HepG2 (cell line): ENCODE results near the gene ANKRD6.

ENCODE experiments used
- CCAR2 ChIP-seq: fragments of 200-400 bp; formaldehyde crosslinking; optimal IDR thresholded peaks from 2 replicates; pipeline ENCODE3; 2018; ENCODE audit warnings: low read depth, mild to moderate bottlenecking, low read length, moderate library complexity
- CEBPB ChIP-seq: IDR thresholded peaks from 2 replicates; pipeline ENCODE4 v1.6.1; 2011; ENCODE audit warnings: low read depth, low read length, improper control_type of control experiment, borderline replicate concordance
- CREB1 ChIP-seq, 2 experiments: fragments of 450-650 bp in 1 of 2; IDR thresholded peaks; 2 replicates each; pipeline ENCODE4 v1.6.1; 2016 to 2017; ENCODE audit warnings: control low read depth in 1 of 2, mild to moderate bottlenecking in 1 of 2, missing compliant biosample characterization in 1 of 2, missing genetic modification characterization in 1 of 2
- ETV5 ChIP-seq: IDR thresholded peaks from 2 replicates; pipeline ENCODE4 v1.6.1; 2018; ENCODE audit warnings: missing biosample characterization, missing genetic modification reagents, inconsistent platforms, borderline replicate concordance
- PHB2 ChIP-seq: fragments of 450-650 bp; IDR thresholded peaks from 2 replicates; pipeline ENCODE4 v1.6.1; 2018; ENCODE audit not compliant: partially characterized antibody
- POLR2A ChIP-seq, 2 experiments: IDR thresholded peaks; 2 replicates each; pipeline ENCODE4 v1.6.1; 2011; ENCODE audit warnings: low read depth in 2 of 2, low read length in 2 of 2, mild to moderate bottlenecking in 1 of 2, moderate library complexity in 1 of 2; ENCODE audit not compliant: insufficient read depth in 1 of 2
- SP4 ChIP-seq: sonication (generic); formaldehyde crosslinking; IDR thresholded peaks from 2 replicates; pipeline ENCODE4 v1.8.1; 2023; ENCODE audit warnings: mild to moderate bottlenecking, missing genetic modification reagents
- ZNF644 ChIP-seq: IDR thresholded peaks from 2 replicates; pipeline ENCODE4 v1.6.1; 2016; ENCODE audit warnings: low read depth
- ZNF839 ChIP-seq: sonication (generic); formaldehyde crosslinking; IDR thresholded peaks from 2 replicates; pipeline ENCODE4 v1.4.0; 2020; ENCODE audit warnings: missing genetic modification reagents, mild to moderate bottlenecking, borderline replicate concordance

DNA sequence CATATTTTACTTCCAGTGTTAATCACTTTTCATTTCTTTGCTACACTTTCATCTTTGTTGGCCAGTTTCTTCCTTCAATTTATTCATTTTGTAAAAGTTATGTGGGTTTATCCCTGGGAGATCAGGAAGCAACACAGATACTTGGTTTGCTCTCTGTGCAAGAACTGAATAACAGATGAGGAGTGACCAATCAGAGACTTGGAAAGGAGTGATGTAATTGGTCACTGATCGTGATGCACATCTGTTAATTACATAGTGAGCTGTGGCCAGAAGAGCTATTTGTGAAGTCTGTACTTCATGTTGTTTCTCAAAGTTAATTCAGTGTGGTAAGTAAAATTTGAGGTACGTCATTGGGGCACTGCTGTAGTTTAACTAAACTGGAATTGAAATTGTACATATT is 21.3 kb downstream of the ANKRD6 start:
- TF ChIP-seq POLR2A (IDR thresholded peaks at IDR 0.05; ENCODE audit: insufficient read depth in 1 of 2, low read depth in 2 of 2, low read length in 2 of 2) (no peak), ZNF644 (CRISPR knock-in tag) (no peak), CREB1 (IDR thresholded peaks at IDR 0.05) (no peak), CREB1 (CRISPR knock-in tag; IDR thresholded peaks at IDR 0.05) (no peak), PHB2 (no peak), ZNF839 (no peak), ETV5 (CRISPR knock-in tag) (no peak), CEBPB (no peak), CCAR2 (no peak), SP4 (CRISPR knock-in tag) (no peak)
